Activated CD4-positive, alpha-beta T cell treated with anti-CD3 and anti-CD28 coated beads, Interleukin-2, amount 50 U/mL, for 16 hours (primary cell): ENCODE data around the gene PROKR1.
"Not testable (repeated sequence)": the region's sequence is repeated elsewhere in the genome, so short reads cannot be mapped to it uniquely, and the experiment has no call there.

Experiments used
- DNase-seq: peaks from one replicate; pipeline ENCODE4 v3.0.0-alpha.2; 2020

Gene PROKR1

GRCh38 chr2:68659081-68659480, 15.7 kb downstream of the PROKR1 start:
- DNase-seq: no peak

GRCh38 chr2:68660658-68661057, 17.3 kb downstream of the PROKR1 start:
- DNase-seq: no peak

DNA sequence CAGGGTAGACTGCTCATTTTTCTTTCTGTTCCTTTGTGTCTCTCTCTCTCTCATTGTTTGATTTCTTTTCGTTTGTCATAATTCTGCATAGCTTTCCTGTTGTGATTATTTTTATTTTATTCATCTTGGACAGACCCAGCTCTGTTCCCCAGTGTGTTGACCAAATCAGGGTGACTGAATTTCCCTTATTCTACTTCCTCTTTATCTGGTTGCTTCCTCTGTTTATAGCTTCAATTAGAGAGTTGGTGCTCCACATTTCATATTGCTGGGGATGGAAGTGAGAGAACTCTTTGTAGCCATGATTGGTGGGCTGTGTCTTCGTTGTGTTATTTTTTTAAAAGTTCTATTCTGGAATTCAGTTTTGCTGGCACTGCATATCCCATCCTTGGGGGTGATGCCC, 19.1 kb downstream of the PROKR1 start:
- DNase-seq: no peak

- no peak for DNase-seq
These were observed 20.2 kb downstream of the PROKR1 start for GRCh38 chr2:68663371-68664156.

DNA sequence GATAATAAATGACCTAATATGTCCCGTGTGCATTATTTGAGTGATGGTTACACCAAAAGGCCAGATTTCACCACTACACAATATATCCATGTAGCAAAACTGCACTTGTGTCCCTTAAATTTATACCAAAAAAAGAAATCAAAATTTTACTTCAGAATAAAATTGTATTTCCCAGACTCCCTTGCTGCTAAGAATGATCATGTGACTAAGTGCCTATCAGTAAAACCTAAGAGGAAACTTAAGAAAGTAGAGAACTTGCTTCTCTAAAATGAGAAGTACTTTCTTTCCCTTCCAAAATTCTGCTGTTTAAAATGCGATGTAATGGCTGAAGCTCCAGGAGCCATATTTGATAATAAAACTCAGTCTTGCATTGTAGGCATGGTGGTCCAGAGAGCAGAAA, 24.0 kb downstream of the PROKR1 start:
- DNase-seq: no peak

DNA sequence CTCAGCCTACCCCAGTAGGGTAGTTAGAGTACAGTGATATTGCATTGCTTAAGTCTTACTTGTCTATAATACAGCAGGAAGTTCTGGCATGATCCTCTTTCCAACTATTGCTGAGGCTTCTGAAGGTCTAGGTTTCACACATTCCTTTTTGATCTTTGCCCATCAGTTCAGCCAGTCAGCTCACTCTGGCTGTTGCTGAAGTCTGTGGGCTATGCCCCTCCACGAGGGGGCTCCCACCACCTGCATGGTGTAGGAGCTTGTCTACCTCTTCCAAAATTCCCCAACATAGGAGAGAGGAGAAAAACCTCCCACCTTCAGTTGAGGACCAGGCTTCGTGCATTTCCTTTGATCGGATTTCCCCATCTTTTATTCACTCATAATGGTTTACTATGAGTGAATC, 26.3 kb downstream of the PROKR1 start:
- no peak for DNase-seq

GRCh38 chr2:68671961-68672360, 28.6 kb downstream of the PROKR1 start:
- DNase-seq: no peak

- DNase-seq: no peak
These were observed 30.3 kb downstream of the PROKR1 start for GRCh38 chr2:68673631-68674030.

DNA sequence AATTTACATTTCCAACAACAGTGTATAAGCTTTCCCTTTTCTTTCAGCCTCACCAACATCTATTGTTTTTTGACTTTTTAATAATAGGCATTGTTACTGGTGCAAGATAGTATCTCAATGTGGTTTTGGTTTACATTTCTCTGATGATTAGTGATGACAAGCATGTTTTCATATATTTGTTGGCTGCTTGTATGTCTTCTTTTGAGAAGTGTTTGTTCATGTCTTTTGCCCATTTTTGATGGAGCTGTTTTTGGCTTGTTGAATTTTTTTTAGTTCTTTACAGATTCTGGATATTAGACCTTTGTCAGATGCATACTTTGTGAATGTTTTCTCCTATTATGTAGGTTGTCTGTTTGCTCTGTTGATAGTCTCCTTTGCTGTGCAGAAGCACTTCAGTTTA, 32.1 kb downstream of the PROKR1 start:
- DNase-seq: no peak

DNA sequence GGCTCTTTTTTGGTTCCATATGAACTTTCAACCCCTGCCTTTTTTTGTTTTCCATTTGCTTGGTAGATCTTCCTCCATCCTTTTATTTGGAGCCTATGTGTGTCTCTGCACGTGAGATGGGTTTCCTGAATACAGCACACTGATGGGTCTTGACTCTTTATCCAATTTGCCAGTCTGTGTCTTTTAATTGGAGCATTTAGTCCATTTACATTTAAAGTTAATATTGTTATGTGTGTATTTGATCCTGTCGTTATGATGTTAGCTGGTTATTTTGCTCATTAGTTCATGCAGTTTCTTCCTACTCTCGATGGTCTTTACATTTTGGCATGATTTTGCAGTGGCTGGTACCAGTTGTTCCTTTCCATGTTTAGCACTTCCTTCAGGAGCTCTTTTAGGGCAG, 34.5 kb downstream of the PROKR1 start:
- DNase-seq: not testable (repeated sequence)

DNA sequence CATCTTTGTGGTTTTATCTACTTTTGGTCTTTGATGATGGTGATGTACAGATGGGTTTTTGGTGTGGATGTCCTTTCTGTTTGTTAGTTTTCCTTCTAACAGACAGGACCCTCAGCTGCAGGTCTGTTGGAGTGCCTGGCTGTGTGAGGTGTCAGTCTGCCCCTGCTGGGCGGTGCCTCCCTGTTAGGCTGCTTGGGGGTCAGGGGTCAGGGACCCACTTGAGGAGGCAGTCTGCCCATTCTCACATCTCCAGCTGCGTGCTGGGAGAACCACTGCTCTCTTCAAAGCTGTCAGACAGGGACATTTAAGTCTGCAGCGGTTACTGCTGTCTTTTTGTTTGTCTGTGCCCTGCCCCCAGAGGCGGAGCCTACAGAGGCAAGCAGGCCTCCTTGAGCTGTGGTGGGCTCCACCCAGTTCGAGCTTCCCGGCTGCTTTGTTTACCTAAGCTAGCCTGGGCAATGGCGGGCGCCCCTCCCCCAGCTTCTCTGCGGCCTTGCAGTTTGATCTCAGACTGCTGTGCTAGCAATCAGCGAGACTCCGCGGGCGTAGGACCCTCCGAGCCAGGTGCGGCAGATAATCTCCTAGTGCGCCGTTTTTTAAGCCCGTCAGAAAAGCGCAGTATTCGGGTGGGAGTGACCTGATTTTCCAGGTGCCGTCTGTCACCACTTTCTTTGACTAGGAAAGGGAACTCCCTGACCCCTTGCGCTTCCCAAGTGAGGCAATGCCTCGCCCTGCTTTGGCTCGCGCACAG, 36.0 kb downstream of the PROKR1 start:
- DNase-seq: not testable (repeated sequence)

- not testable (repeated sequence) for DNase-seq
These were observed 36.5 kb downstream of the PROKR1 start for GRCh38 chr2:68679917-68680267.

GRCh38 chr2:68684197-68684596, 40.8 kb downstream of the PROKR1 start:
- no peak for DNase-seq

- DNase-seq: no peak
These were observed 42.8 kb downstream of the PROKR1 start for GRCh38 chr2:68686178-68686577.

- DNase-seq: no peak
These were observed 43.6 kb downstream of the PROKR1 start for GRCh38 chr2:68687018-68687417.

GRCh38 chr2:68689553-68690537, 46.5 kb downstream of the PROKR1 start:
- DNase-seq: peak; percentile 71

- DNase-seq: no peak
These were observed 47.5 kb downstream of the PROKR1 start for GRCh38 chr2:68690851-68691250.

DNA sequence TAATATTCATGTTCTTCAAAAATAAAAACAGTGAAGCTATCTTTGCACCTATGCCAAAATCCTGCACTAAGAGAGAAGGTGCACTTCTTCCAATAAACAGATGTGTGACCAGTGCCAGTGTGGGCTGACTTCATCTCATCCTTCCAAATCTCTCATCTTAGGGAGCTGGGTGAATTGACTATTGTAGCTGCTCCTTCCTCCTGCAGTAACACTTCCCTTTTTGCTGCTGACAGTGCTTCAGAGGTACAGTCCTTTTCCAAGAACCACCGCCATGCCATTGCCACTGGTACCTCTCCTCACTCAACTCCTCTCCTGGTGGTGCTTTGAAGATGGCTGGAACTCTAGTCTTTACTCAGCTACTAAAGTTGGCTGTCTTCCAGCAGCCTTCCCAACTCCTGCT, 49.1 kb downstream of the PROKR1 start:
- DNase-seq: no peak

DNA sequence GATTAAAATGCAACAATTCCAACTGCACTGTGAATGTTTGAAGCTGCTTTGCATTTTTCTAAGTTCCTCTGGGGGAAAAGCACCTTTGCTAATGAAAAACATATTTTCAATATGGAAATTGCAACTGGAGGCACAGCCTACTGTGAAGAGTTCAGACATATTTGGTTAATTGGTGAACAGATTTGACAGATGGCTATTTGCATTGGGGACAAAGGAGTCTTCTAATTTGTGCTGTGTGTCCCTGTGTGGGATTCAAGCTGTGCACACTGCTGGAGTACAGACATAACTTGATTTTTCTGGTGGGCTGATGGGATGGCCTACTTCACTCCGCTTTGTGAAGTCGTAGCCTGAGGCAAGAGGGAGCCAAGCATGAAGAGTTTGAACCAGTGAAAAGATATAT, 50.6 kb downstream of the PROKR1 start:
- no peak for DNase-seq

DNA sequence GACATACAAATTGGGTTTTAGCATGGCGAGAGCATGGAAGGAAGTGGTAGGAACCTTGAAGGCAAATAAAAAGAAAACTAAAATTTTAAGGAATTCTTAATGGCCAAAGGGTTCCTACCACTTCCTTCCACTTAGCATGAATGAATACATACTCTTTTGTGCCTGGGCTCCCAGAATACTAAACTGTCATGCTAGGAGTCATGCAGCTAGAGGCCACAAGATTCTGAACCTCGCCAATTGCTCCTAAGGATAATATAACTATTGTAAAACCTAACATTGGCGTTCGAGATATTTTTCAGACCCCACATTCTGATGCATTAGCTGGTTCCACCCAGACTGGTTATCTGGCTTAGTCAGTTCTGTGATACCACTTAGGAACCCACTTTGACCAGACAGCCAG, 52.6 kb downstream of the PROKR1 start:
- DNase-seq: no peak

- DNase-seq: no peak
These were observed 53.2 kb downstream of the PROKR1 start for GRCh38 chr2:68696554-68696953.

DNA sequence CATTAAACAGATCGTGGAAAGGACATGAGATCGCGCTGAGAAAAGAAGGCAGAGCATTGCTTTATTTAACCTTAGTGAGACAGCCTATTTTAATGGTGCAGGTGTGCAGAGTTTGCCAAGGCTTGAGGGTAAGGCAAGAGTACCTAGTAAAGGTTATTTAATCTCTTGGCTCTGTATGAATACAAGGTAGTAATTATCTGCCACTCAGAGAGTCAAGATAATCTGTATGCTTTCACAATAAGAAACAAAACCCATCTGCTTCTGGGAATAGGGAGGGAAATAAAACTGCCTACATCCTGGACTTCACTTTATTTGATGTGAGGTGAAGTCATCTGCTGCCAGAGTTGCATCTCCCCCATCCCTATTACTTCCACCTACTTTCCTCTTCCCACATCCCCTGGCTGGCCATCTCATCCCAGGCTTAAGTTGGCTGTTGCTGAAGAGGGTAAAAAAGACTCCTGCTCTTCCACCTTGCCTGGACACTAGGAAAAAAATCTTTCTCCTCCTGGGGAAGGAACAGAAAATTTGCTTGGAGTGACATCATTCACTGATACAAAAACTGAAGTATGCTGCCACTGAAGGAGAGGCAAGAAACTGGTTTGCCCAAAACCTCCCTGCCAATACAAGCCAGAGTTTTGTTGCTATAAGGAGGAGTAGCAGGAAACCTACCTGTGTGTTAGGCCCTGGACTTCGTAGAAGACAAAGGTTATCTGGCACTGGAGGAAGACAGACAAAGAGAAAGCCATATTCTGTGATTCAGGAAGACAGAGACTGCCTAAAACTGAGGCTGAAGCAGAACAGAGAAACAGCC, 55.4 kb downstream of the PROKR1 start:
- DNase-seq: no peak
